ENCODE results near the gene CD68. TPM values are rescaled to one million over a fixed set of nuclear protein-coding genes. Genes with fewer than 3 reads are reported as not detected.
A peak's percentile ranks its signal among the peaks of the same experiment; 100 is the strongest.

The CD68 gene
- total RNA-seq, 2 donors from 2014 or later = 55.5 to 87.3 TPM

DNA sequence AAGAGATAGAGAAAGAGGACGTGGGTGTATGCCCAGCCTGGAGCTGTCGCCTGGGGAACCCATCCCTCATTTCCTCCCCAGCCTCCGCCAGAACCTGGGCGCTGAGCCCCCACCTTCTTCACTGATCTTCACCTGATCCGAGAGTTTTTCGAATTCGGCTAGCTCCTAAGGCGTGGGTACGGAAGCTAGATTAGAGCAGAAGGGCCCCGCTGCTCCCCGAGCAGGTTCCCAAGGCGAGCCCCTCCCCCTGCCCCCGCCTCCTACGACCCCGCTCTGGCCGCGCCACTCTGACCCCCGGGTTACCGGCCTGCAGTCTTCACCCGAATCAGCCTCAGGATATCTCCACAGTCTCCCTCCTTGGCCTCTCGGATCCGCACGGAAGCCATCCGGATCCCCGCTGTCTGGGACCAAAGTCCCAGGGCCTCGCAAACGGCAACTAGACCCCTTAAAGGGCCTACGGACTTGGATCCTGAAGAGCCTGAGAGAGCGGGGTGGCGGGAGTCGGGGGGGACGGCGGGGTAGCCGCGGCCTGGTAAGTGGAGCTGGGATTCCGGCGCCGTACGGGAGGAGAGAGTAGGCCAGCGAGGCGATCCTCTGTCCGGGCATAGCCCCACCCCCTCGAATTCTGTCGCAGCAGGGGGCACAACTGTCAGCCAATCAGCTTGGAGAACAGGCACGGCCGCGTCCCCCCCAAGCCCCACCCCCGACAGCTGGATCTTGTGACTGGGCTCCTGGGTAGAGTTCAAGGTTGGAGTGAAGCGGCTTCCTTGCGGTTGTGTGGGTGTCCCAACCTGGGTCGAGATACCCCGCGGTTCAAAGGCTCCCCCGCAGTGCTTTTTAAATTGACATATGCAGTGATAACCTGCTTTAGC, 48.0 kb downstream of the CD68 start, which contains the start of gene SAT2:
Gene SAT2, minus strand, starts transcription at position 572 of the 872 bp plus-strand sequence. Its CDS starts 186 bp downstream, at position 386.
- ATAC-seq (peak; percentile 99), DNase-seq (peak; percentile 96)
- intact Hi-C loops (cut with DNase I) = loop anchor here in 1 of 2 donors (2.0 kb wide), 1 partner anchor 59 kb away; the partner anchor contains the start of gene TP53

DNA sequence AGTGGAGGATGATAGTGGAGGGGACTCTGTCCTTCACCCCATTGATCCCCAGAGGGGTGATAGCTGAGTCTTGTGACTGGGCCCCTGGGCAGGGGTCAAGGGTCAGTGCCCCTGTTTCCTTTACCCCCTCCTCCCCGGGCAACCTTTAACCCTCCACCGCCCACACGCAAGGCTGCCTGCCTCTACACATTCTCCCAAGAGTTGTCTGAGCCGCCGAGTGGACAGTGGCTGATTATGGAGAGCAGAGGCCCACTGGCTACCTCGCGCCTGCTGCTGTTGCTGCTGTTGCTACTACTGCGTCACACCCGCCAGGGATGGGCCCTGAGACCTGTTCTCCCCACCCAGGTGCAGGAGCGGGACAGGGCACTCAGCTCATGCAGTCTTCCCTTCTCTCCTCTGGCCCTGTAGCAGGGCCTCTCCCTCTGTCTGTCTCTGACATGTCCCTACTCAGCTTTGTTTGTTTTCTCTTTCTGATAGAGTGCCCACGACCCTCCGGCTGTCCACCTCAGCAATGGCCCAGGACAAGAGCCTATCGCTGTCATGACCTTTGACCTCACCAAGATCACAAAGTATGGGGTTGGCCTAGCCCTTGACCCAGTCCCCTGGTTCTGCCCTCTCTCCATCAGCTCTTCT, 50.6 kb downstream of the CD68 start, which contains the start of gene SHBG:
Gene SHBG, plus strand, starts transcription at position 197 of the 633 bp plus-strand sequence. Its CDS starts 38 bp downstream, at position 235.
- intact Hi-C loops (cut with DNase I) = loop anchor here (2.0 to 10.0 kb wide), 2 partner anchors 55 to 57 kb away; partner anchors contain the start of genes TP53 (in 2 of the 2) and WRAP53 (in 1 of the 2)
- no peak for ATAC-seq

More for the DNA sequence above, 50.6 kb downstream of the CD68 start, which contains the start of gene SHBG:
- DNase-seq = no peak

Other genes with a start within 250 kb of the CD68 start
- gene ACAP1, start 243.1 kb upstream of the CD68 start, total RNA-seq = 10 to 100 TPM; 19.0 to 20.4 TPM
- gene KCTD11, start 227.5 kb upstream of the CD68 start, total RNA-seq = 1 to 10 TPM; 5.3 to 5.9 TPM
- not detected for gene TMEM95, start 224.5 kb upstream of the CD68 start, total RNA-seq
- 1 to 10 TPM; 1.9 to 2.1 TPM for gene TNK1, start 198.5 kb upstream of the CD68 start, total RNA-seq
- 10 to 100 TPM; 22.4 to 29.0 TPM for gene PLSCR3, start 185.1 kb upstream of the CD68 start, total RNA-seq
- 10 to 100 TPM; 67.3 to 69.2 TPM for gene TMEM256, start 175.5 kb upstream of the CD68 start, total RNA-seq
- 10 to 100 TPM; 12.1 to 15.5 TPM for gene NLGN2, start 171.8 kb upstream of the CD68 start, total RNA-seq
- gene SPEM1, start 159.3 kb upstream of the CD68 start, total RNA-seq = not detected
- gene SPEM2, start 154.0 kb upstream of the CD68 start, total RNA-seq = not detected
- not detected for gene SPEM3, start 150.8 kb upstream of the CD68 start, total RNA-seq
- 1 to 10 TPM; 2.7 to 2.9 TPM for gene TMEM102, start 144.2 kb upstream of the CD68 start, total RNA-seq
- 10 to 100 TPM; 20.5 to 24.6 TPM for gene FGF11, start 140.1 kb upstream of the CD68 start, total RNA-seq
- gene CHRNB1, start 134.6 kb upstream of the CD68 start, total RNA-seq = 10 to 100 TPM; 12.4 to 13.8 TPM
- gene ZBTB4, start 100.0 kb upstream of the CD68 start, total RNA-seq = 10 to 100 TPM; 62.1 to 62.2 TPM
- gene SLC35G6, start 98.2 kb upstream of the CD68 start, total RNA-seq = not detected
- 10 to 100 TPM; 42.8 to 56.9 TPM for gene POLR2A, start 95.3 kb upstream of the CD68 start, total RNA-seq
- gene TNFSF12, start 30.6 kb upstream of the CD68 start, total RNA-seq = 10 to 100 TPM; 31.0 to 47.6 TPM
- gene TNFSF13, start 20.9 kb upstream of the CD68 start, total RNA-seq = 10 to 100 TPM; 15.0 to 25.5 TPM
- 10 to 100 TPM; 27.2 to 30.5 TPM for gene SENP3, start 17.7 kb upstream of the CD68 start, total RNA-seq
- 10 to 100 TPM; 30.5 to 35.0 TPM for gene MPDU1, start 4.2 kb downstream of the CD68 start, total RNA-seq
- 1 to 10 TPM; 3.0 to 4.7 TPM for gene SOX15, start 10.5 kb downstream of the CD68 start, total RNA-seq
- gene FXR2, start 35.3 kb downstream of the CD68 start, total RNA-seq = 10 to 100 TPM; 68.3 to 68.7 TPM
- 10 to 100 TPM; 84.1 to 86.4 TPM for gene SAT2, start 48.2 kb downstream of the CD68 start, total RNA-seq
- gene SHBG, start 50.5 kb downstream of the CD68 start, total RNA-seq = under 1 TPM; 0.55 to 0.85 TPM
- 1 to 10 TPM; 1.8 to 3.7 TPM for gene ATP1B2, start 71.3 kb downstream of the CD68 start, total RNA-seq
- gene TP53, start 107.9 kb downstream of the CD68 start, total RNA-seq = 10 to 100 TPM; 18.5 to 23.7 TPM
- gene WRAP53, start 108.8 kb downstream of the CD68 start, total RNA-seq = 1 to 10 TPM; 3.7 to 6.0 TPM
- 1 to 10 TPM; 1.1 to 1.4 TPM for gene EFNB3, start 125.6 kb downstream of the CD68 start, total RNA-seq
- under 1 TPM; 0.05 to 0.24 TPM for gene DNAH2, start 138.1 kb downstream of the CD68 start, total RNA-seq

All from left cardiac atrium (tissue), 4 donors.